HG02884 (cell line): Measurements from ENCODE around the gene MGRN1.
"Not testable (repeated sequence)": the region's sequence is repeated elsewhere in the genome, so short reads cannot be mapped to it uniquely, and the experiment has no call there.

Experiments used
- ATAC-seq: cut with Tn5 transposase; IDR thresholded peaks from one replicate; pipeline ENCODE4 v1.9.1; 2021; ENCODE audit warnings: mild to moderate bottlenecking, moderate library complexity; ENCODE audit not compliant: unreplicated experiment

MGRN1 gene

GRCh38 chr16:4649744-4650442 is 25.3 kb downstream of the MGRN1 start:
- no peak for ATAC-seq

- not testable (repeated sequence) for ATAC-seq
These were observed 25.9 kb downstream of the MGRN1 start for GRCh38 chr16:4650443-4651074.

GRCh38 chr16:4651827-4652226 is 27.2 kb downstream of the MGRN1 start:
- no peak for ATAC-seq

DNA sequence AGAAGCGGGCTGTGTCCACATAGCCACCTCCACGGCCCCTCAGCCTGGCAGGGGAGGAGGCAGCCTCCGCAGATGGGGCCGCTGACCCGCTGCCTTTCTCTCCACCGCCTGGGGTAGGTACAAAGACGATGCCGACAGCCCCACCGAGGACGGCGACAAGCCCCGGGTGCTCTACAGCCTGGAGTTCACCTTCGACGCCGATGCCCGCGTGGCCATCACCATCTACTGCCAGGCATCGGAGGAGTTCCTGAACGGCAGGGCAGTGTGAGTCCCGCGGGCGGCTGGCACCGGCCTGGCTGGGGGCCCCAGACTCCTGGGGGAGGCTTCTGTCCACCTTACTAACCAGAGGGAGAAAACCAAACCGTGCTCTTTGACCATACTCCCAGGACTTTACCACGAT is 27.9 kb downstream of the MGRN1 start:
- ATAC-seq, result no peak

- no peak for ATAC-seq
These were observed 29.7 kb downstream of the MGRN1 start for GRCh38 chr16:4654011-4654963.

DNA sequence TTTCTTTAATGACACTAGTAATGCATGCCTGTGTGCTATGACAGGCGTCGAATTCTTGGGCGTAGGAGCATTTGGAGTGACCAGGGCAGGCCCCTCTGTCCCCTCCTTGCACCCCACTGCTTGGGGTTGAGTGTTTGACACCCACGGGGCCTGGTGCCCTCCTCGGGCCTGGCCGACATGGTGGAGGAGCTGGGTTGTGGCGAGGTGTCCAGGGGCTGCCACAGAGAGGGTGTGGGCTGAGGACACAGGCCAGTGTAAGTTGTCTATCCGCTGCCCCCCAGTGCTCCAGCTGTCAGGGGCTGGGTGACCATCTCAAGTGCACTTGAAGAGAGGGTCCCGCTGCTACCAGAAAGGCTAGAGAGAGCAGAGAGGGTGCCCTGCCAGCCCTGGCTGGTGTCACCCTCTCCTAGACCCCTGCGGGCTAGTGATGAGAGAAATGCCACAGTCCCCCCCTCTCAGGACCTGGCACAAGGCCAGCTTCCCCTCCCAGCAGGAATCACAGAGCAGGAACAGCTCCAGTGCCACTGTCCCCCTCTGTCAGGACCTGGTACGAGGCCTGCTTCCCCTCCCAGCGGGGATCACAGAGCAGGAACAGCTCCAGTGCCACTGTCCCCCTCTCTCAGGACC is 30.5 kb downstream of the MGRN1 start:
- ATAC-seq, result no peak

- ATAC-seq, result no peak
These were observed 31.2 kb downstream of the MGRN1 start for GRCh38 chr16:4655801-4656200.

DNA sequence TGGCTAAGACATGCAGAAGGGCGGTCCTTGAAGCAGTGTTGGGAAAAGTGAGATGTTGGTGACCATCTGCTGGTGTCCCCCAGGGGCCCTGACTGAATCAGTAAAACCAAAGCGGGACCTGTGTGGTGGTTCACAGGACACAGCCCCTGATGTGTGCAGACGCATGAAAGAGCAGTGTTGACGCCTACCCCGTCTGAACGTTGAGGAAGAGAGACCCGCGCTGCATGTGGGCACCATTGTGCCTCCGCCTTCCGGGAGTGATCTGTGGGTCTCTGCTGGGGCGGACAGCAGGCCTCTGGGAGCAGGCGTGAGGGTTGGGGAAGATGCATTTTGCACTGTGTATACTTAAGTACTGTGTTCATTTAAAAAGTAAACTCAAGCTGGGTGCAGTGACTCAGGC is 31.6 kb downstream of the MGRN1 start:
- no peak for ATAC-seq

DNA sequence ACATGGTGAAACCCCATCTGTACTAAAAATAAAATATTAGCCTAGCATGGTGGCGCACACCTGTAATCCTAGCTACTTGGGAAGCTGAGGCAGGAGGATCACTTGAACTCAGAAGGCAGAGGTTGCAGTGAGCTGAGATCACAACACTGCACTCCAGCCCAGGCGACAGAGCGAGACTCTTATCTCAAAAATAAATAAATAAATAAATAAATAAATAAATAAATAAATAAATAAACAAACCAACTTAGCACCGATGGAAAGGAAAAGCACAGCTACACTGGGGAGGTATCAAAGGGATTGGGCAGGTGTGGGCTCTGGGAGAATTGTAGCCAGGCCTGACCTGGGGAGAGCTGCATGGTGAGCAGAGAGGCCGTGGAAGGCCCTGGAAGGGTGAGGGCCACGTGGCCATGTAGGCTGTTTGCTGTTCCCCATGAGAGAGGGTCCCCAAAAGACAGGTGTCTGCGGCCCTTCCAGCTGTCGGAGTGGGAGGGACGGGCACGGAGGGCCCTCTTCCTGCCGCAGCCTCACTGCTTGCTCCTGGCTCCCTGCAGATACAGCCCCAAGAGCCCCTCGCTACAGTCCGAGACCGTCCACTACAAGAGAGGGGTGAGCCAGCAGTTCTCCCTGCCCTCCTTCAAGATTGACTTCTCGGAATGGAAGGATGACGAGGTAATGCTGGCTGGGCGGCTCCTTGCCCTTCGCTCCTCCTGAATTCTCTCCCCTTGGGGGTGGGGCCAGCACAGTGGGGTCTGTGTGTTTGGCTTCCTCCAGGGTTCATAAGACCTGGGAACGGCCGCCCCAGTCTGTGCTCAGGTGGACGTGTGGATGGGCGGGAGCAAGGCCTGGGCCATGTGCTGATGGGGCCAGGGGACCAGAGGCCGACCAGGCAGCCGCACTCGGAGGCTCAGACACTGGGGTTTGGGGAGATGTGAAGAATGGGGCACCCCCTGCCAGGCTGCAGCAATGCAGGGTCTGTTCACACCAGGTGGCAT is 32.4 kb downstream of the MGRN1 start:
- ATAC-seq, result no peak

DNA sequence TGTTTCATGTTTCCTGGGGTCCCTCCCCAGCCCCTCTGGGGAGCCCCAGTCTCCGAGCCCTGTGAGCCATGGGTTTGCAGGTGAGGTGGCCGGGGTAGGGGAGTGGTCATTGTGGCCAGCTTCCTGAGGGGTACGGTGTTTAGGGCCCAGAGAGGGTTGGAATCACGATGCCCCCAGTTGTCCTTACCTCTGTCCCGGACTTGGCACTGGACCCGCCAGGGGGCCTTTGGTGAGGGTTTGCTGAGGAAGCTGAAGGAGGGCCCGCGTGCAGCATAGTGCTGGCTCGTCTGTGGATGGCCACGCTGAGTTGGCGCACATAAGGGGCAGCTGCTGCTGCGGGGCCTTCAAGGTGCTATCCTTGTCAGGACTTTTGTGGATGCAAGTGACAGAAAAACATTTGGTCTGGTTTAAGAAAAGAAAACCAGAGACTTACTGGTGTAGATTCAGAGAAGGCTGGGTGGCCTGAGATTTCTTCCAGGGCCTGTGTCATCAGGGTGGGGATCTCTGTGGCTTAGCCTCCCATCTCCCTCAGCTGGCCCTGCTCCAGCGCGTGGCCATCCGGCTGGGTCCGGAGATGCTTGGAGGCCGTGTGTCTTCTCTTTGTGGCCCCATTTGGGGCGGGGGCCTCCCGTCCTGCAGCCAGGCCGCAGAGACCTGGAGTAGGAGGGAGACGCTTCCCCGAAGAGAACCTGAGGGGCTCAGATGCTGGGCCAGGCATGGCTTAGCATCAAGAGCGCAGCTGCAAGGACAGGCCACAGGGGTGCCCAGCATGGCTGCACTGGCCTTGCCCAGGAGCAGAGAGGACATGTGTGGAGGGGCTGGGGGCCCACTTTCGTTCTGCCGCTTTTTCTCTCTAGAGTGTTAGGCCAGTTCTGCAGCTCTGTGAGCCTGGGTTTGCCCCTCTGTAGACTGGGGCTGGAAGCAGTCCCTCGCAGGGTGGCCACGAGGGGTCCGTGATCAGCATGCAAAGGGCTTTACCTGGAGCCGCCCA is 35.0 kb downstream of the MGRN1 start:
- no peak for ATAC-seq

- ATAC-seq, result no peak
These were observed 35.9 kb downstream of the MGRN1 start for GRCh38 chr16:4660454-4661007.

- no peak for ATAC-seq
These were observed 37.0 kb downstream of the MGRN1 start for GRCh38 chr16:4661661-4662060.

DNA sequence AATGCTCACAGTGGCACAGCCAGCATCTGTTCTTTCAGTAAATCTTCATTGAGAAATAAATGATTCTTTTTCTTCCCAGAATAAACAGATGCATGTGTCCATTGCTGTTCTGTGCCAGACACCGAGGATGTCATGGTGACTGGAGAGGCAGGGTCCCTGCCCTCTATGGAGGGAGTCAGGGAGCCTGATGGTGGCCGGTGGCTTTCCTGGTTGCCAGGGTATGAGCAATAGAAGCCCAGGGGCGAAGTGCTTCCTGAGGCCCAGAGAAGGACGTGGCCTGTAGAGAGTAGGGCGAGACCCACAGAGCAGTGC is 38.8 kb downstream of the MGRN1 start:
- no peak for ATAC-seq

GRCh38 chr16:4663777-4664465 is 39.3 kb downstream of the MGRN1 start:
- no peak for ATAC-seq

- no peak for ATAC-seq
These were observed 40.2 kb downstream of the MGRN1 start for GRCh38 chr16:4664538-4665418.

- ATAC-seq, result no peak
These were observed 42.0 kb downstream of the MGRN1 start for GRCh38 chr16:4666537-4667202.
